ENCODE results near the gene FAAH.
A peak's percentile ranks its signal among the peaks of the same experiment; 100 is the strongest.

Gene FAAH

DNA sequence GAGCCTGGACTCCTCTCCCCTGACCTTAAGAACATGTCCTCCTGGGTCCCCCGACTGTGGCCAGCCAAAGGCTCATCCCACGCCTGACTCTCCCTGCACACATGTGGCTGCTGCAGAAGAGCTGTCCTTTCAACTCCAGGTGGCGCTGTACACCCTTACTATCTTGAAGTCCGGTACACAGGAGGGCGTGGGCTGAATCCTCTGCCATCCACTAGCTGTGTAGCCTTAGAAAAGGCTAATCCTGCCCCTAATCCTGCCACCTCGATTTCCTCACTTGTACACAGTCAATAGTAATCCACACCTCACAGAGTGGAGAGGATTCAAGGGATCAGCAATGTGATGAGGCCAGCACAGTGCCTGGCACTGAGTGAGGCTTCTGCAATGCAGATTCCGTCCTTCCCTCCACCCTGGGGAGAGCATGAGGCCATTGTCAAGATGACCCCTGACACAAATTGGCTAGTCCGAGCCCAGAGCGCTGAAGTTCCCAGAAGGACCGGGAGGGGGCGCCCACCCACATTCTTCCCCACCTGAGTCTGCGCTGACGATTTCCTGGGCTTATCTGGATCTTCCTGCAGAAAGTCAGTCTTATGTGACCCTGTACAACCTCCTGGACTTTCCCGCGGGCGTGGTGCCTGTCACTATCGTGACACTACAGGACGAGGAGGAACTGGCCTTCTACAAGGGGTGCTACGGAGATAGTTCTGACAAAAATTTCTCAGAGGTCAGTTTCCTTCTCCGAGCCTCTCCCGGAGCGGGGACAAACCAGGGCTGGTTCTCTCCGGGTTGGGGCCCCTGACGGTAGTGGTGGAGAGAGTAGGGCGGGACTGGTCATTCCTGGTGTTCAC, 48.4 kb downstream of the FAAH start:
- Mint-ChIP-seq H3K4me3 (peak overlapping the region; percentile 65), H3K4me1 (ENCODE audit: low read depth) (peaks cover 57% of the 10 kb centered on the region), H3K36me3 (ENCODE audit: low read depth) (no peaks in the 10 kb centered on the region), H3K27ac (peak overlapping the region; percentile 80), H3K27me3 (peaks cover 33% of the 10 kb centered on the region), H3K9me3 (no peaks in the 10 kb centered on the region)
- intact Hi-C loops (cut with micrococcal nuclease): loop anchor here (1.0 kb wide), 1 partner anchor 86 kb away; no protein-coding TSS in a partner anchor

- intact Hi-C loops (cut with micrococcal nuclease): no loop called here
- H3K4me3 Mint-ChIP-seq: no peak overlapping the region
- H3K27me3 Mint-ChIP-seq: peaks cover 47% of the 10 kb centered on the region
- H3K27ac Mint-ChIP-seq: no peak overlapping the region
- no peaks in the 10 kb centered on the region for H3K9me3 Mint-ChIP-seq
- H3K4me1 Mint-ChIP-seq (ENCODE audit: low read depth): peaks cover 57% of the 10 kb centered on the region
- H3K36me3 Mint-ChIP-seq (ENCODE audit: low read depth): no peaks in the 10 kb centered on the region
Measured at GRCh38 chr1:46444466-46444865, 50.3 kb downstream of the FAAH start.

DNA sequence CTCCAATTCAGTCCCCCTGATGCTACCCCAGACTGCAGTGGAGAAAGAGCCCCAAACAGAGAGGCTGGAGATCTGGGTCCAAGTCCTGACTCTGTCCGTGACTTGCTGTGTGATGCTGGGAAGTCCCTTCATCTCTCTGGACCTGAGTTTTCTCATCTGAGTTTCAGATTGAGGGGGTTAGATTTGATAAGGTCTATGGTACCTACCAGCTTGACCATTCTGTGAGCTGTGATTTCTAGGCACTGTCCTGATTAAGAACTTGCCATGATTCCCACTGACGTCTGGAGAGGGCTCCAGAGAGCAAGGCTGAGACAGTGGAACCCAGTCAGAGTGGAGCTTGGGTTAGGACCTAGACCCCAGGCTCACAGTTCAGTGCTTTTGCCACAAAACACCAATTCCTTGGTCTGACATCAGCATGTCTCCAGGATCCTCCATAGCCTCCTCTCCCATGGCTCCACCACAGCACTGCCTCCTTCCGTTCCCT, 51.7 kb downstream of the FAAH start:
- H3K4me1 Mint-ChIP-seq (ENCODE audit: low read depth): peaks cover 49% of the 10 kb centered on the region
- no peaks in the 10 kb centered on the region for H3K9me3 Mint-ChIP-seq

GRCh38 chr1:46446646-46447498, 52.8 kb downstream of the FAAH start:
- Mint-ChIP-seq H3K4me1 (ENCODE audit: low read depth) (peaks cover 45% of the 10 kb centered on the region), H3K9me3 (no peaks in the 10 kb centered on the region), H3K27me3 (peaks cover 67% of the 10 kb centered on the region), H3K36me3 (ENCODE audit: low read depth) (no peaks in the 10 kb centered on the region), H3K27ac (no peak overlapping the region), H3K4me3 (no peak overlapping the region)
- intact Hi-C loops (cut with micrococcal nuclease): loop anchor here (1.0 kb wide), 1 partner anchor 81 kb away; no protein-coding TSS in a partner anchor

More for the DNA sequence above, 51.7 kb downstream of the FAAH start:
- Mint-ChIP-seq H3K27me3 (peaks cover 59% of the 10 kb centered on the region), H3K4me3 (no peak overlapping the region), H3K27ac (no peak overlapping the region), H3K36me3 (ENCODE audit: low read depth) (no peaks in the 10 kb centered on the region)
- intact Hi-C loops (cut with micrococcal nuclease): no loop called here

DNA sequence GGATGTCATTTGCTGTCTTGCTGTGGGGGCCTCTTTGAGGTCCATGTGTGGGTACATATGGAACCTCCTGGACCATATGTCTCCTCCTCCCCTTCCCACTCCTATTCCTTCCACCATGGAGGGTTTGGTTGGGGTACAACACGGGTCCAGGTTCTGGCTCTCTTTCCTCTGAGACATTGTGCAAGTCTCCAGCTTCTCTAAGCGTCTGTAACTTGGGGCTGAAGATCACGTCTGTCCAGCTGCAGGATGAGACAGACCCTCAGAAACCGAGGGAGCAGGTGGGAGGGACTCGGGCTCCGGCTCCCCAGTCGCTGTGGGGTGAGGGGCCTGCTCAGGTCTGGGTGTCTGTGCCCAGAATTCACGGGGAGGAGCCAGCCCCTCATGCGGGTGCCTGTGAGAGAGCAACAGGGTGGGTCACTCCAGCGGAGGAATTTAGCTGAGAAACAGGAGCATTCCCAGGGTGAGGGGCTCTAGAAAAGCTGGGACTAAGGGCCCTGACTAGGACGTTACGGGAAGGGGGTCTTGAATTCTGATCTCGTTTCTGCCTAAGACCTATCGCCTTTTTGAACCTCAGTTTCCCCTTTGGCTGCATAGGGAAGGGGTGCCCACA, 53.5 kb downstream of the FAAH start:
- H3K27me3 Mint-ChIP-seq: peaks cover 72% of the 10 kb centered on the region
- no peaks in the 10 kb centered on the region for H3K36me3 Mint-ChIP-seq (ENCODE audit: low read depth)
- H3K9me3 Mint-ChIP-seq: no peaks in the 10 kb centered on the region
- intact Hi-C loops (cut with micrococcal nuclease): loop anchor here (1.0 kb wide), 1 partner anchor 81 kb away; no protein-coding TSS in a partner anchor
- H3K4me1 Mint-ChIP-seq (ENCODE audit: low read depth): peaks cover 38% of the 10 kb centered on the region
- H3K27ac Mint-ChIP-seq: no peak overlapping the region
- H3K4me3 Mint-ChIP-seq: peak overlapping the region; percentile 28

DNA sequence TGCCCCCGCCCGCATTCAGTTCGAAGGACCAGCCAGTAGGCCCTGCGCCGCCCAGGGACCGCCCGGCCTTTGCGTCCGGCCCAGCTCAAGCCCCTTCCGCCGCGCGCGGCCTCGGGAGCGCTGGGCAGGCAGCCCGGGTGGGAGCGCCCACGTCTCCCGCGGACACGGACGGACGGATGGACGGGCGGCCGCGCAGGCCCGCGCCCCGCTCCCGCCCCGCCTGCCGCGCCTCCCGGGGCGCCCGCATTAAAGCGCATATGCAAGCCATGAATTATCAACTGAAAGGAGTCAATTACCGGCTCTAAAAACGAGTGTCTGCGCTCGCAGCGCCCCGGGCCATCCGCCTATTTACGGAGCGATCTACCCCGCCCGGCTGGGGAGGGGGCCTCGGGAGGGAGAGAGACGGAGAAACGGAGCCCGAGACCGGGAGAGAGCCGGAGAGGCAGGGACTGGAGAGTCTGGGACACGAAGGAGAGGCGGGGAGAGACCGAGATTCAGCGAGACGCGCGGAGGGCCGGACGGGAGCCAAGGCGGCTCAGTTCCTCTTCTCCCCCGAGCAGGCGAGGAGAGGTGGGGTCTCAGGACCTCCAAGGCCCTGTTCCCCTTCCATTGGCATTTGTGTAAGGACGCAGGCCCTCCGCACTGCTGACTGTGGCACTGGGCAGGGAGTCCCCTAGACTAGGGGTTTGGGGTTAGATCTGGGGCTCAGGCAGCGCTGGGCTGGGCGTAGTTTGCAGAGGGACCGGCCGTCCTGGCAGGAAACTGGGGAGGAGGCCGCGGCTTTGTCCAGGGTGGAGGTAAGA, 54.2 kb downstream of the FAAH start:
- Mint-ChIP-seq H3K4me1 (ENCODE audit: low read depth) (peaks cover 31% of the 10 kb centered on the region), H3K27me3 (peaks cover 79% of the 10 kb centered on the region), H3K36me3 (ENCODE audit: low read depth) (no peaks in the 10 kb centered on the region), H3K27ac (no peak overlapping the region), H3K9me3 (no peaks in the 10 kb centered on the region), H3K4me3 (peak overlapping the region; percentile 76)
- intact Hi-C loops (cut with micrococcal nuclease): no loop called here

DNA sequence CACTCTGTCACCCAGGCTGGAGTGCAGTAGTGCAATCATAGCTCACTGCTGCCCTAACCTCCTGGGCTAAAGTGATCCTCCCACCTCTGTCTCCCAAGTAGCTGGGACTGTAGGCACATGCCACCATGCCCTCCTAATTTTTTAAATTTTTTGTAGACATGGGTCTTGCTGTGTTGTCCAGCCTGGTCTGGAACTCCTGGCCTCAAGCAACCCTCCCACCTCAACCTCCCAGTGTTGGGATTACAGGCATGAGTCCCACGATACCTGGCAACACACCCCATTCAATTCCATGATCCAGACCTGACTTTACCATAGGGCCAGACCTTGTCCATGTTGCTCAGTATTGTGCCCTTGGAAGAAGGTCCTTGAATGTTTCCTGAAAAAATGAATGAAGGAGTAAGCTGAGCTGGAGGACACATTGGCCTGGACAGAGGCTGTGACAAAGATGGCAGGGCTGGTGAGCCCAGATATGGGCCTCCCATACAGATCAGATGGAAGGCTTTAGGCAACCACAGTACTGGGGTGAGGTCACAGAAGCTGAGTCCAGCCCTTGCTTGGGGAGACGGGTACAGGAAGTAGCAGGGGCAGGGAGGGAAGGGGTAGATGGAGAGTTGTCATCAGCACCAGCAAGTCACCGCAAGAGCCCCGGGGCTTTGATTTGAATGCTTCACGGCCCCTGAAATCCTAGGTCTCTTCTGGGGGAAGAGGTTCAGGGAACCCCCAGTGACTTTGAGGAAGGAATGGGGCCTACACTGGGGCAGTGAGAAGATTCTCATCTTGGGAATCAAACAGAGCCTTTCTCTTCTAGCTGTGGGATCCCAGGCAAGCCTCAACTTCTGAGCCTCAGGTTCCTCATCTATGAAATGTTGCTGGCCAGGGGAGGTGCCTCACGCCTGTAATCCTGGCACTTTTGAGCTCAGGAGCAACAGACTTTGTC, 55.4 kb downstream of the FAAH start:
- H3K36me3 Mint-ChIP-seq (ENCODE audit: low read depth): no peaks in the 10 kb centered on the region
- no peak overlapping the region for H3K4me3 Mint-ChIP-seq

DNA sequence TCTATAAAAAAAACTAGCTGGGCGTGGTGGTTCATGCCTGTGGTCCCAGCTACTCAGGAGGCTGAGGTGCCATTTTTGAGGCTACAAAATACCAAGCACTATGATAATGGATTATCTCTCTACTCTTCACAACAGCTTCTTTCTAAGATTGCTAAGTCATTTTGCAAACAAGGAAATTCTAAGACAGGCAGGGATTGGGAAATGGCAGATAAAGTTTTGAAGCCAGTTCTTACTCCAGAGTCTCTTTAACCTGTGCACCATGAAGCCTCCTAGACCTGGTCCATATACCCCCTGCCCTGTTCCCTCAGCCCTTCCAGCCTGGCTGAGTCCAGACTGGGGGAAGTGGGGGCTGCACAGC, 56.0 kb downstream of the FAAH start:
- H3K4me1 Mint-ChIP-seq (ENCODE audit: low read depth): peaks cover 28% of the 10 kb centered on the region

More for the DNA sequence above, 55.4 kb downstream of the FAAH start:
- intact Hi-C loops (cut with micrococcal nuclease): no loop called here
- H3K9me3 Mint-ChIP-seq: no peaks in the 10 kb centered on the region
- peaks cover 28% of the 10 kb centered on the region for H3K4me1 Mint-ChIP-seq (ENCODE audit: low read depth)
- no peak overlapping the region for H3K27ac Mint-ChIP-seq
- peaks cover 89% of the 10 kb centered on the region for H3K27me3 Mint-ChIP-seq

GRCh38 chr1:46451948-46452930, 58.1 kb downstream of the FAAH start:
- H3K27ac Mint-ChIP-seq: no peak overlapping the region
- H3K4me3 Mint-ChIP-seq: no peak overlapping the region
- H3K36me3 Mint-ChIP-seq (ENCODE audit: low read depth): no peaks in the 10 kb centered on the region
- peaks cover 73% of the 10 kb centered on the region for H3K27me3 Mint-ChIP-seq
- intact Hi-C loops (cut with micrococcal nuclease): no loop called here
- H3K4me1 Mint-ChIP-seq (ENCODE audit: low read depth): peaks cover 17% of the 10 kb centered on the region
- H3K9me3 Mint-ChIP-seq: no peaks in the 10 kb centered on the region

More for the DNA sequence above, 56.0 kb downstream of the FAAH start:
- intact Hi-C loops (cut with micrococcal nuclease): no loop called here
- Mint-ChIP-seq H3K36me3 (ENCODE audit: low read depth) (no peaks in the 10 kb centered on the region), H3K9me3 (no peaks in the 10 kb centered on the region), H3K27ac (no peak overlapping the region), H3K4me3 (no peak overlapping the region), H3K27me3 (peaks cover 89% of the 10 kb centered on the region)

DNA sequence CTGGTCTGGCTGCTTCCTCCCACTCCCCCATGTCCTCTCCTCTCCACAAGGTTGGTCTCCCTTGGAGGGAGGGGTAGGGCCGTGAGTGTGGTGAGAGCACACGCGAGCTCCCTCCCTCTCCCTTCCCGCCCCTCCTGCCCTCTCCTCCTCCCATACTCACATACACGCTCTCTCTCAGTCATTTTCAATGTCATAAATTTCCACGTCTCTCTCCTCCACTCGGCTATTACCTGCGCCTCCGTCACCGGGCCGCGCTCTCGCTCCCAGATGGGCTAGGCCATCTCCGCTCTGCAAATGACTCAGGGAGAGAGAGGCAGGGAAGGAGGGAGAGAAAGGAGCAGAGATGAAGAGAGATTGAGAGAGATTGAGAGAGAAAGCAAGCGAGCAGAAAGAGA, 58.8 kb downstream of the FAAH start:
- H3K27ac Mint-ChIP-seq: no peak overlapping the region
- H3K4me3 Mint-ChIP-seq: no peak overlapping the region
- no peaks in the 10 kb centered on the region for H3K36me3 Mint-ChIP-seq (ENCODE audit: low read depth)
- peaks cover 10% of the 10 kb centered on the region for H3K4me1 Mint-ChIP-seq (ENCODE audit: low read depth)
- H3K9me3 Mint-ChIP-seq: no peaks in the 10 kb centered on the region
- intact Hi-C loops (cut with micrococcal nuclease): no loop called here
- peaks cover 66% of the 10 kb centered on the region for H3K27me3 Mint-ChIP-seq

- Mint-ChIP-seq H3K27me3 (peaks cover 64% of the 10 kb centered on the region), H3K4me3 (no peak overlapping the region), H3K27ac (no peak overlapping the region), H3K36me3 (ENCODE audit: low read depth) (no peaks in the 10 kb centered on the region), H3K4me1 (ENCODE audit: low read depth) (peaks cover 5% of the 10 kb centered on the region), H3K9me3 (no peaks in the 10 kb centered on the region)
- intact Hi-C loops (cut with micrococcal nuclease): no loop called here
Measured at GRCh38 chr1:46453449-46453848, 59.3 kb downstream of the FAAH start.

All from dendritic cell treated with granulocyte-macrophage colony-stimulating factor and Interleukin-4, amounts not matched to agents 40 ng/mL and 50 ng/mL, for 4 days (primary cell).